Vagina (tissue), 2 donors: ENCODE measurements around the gene CELA2B. TPM values are rescaled to one million over a fixed set of nuclear protein-coding genes. Genes with fewer than 3 reads are reported as not detected.

ENCODE experiments used
- DNase-seq, 2 donors: peaks; one replicate each; pipeline ENCODE4 v3.0.0-alpha.2; 2017; ENCODE audit errors: extremely low spot score in 2 of 2
- H3K27ac ChIP-seq: fragments of 200-600 bp; sonication (generic); one replicate; pipeline ENCODE4 v1.5.1; 2019
- H3K27me3 ChIP-seq: fragments of 200-600 bp; sonication (generic); one replicate; pipeline ENCODE4 v1.5.1; 2019
- H3K36me3 ChIP-seq, 2 donors: fragments of 200-600 bp; sonication (generic); one replicate each; pipeline ENCODE4 v1.5.1; 2017 to 2019
- H3K4me1 ChIP-seq: fragments of 200-600 bp; sonication (generic); one replicate; pipeline ENCODE4 v1.5.1; 2019
- H3K4me3 ChIP-seq, 2 donors: fragments of 200-600 bp; sonication (generic); 1 replicate in 1 of 2; 2 replicates in 1 of 2; pipeline ENCODE4 v1.5.1; 2016 to 2019
- H3K9me3 ChIP-seq: fragments of 200-600 bp; sonication (generic); one replicate; pipeline ENCODE4 v1.5.1; 2019
- CTCF ChIP-seq, 3 experiments: fragments of 450-650 bp in 2 of 3; fragments of 200-600 bp in 1 of 3; sonication (generic) in 1 of 3; IDR thresholded peaks; one replicate each; pipeline ENCODE4 v1.5.1; 2017 to 2019; ENCODE audit warnings: antibody characterized with exemption in 3 of 3, mild to moderate bottlenecking in 2 of 3, moderate library complexity in 2 of 3
- POLR2A ChIP-seq, 2 donors: fragments of 450-650 bp; IDR thresholded peaks; one replicate each; pipeline ENCODE4 v1.6.1; 2017; ENCODE audit warnings: antibody characterized with exemption in 2 of 2, mild to moderate bottlenecking in 2 of 2, moderate library complexity in 2 of 2
- POLR2AphosphoS5 ChIP-seq, 2 donors: sonication (generic); formaldehyde crosslinking; IDR thresholded peaks; one replicate each; pipeline ENCODE4 v1.9.0; 2017; ENCODE audit warnings: antibody characterized with exemption in 2 of 2, mild to moderate bottlenecking in 2 of 2, low read depth in 1 of 2; ENCODE audit not compliant: insufficient read depth in 1 of 2
- intact Hi-C: fragments of 100-400 bp; cut with DNase I; formaldehyde crosslinking; loops from one replicate; pipeline ENCODE4 v1.15.1; 2023
- total RNA-seq: library from RNA; depleted of rRNA; stranded (reverse); fragments of >200 nt; gene quantifications from one replicate; pipeline ENCODE4 v1.2.3, GENCODE V29; 2016

The CELA2B gene
- total RNA-seq, 1 donor from 2014 or later, result not detected

- H3K27ac ChIP-seq, result no peak overlapping the region
- intact Hi-C loops, result no loop called here
- no peaks in the 10 kb centered on the region for H3K9me3 ChIP-seq
- H3K4me3 ChIP-seq, result no peak overlapping the region
- H3K4me1 ChIP-seq, result no peaks in the 10 kb centered on the region
- no peak for DNase-seq
- TF ChIP-seq POLR2AphosphoS5 (IDR thresholded peaks at IDR 0.05; ENCODE audit: insufficient read depth in 1 of 2, low read depth in 1 of 2), result no peak
- no peak for TF ChIP-seq CTCF (IDR thresholded peaks at IDR 0.05)
- no peak for TF ChIP-seq POLR2A (IDR thresholded peaks at IDR 0.05)
- H3K36me3 ChIP-seq, result no peaks in the 10 kb centered on the region
- H3K27me3 ChIP-seq, result no peaks in the 10 kb centered on the region
Measured at GRCh38 chr1:15442119-15442518, 33.8 kb upstream of the CELA2B start.

GRCh38 chr1:15442759-15443158 lies 33.1 kb upstream of the CELA2B start:
- Histone ChIP-seq H3K9me3 (no peaks in the 10 kb centered on the region), H3K4me1 (no peaks in the 10 kb centered on the region), H3K27me3 (no peaks in the 10 kb centered on the region), H3K27ac (no peak overlapping the region), H3K36me3 (no peaks in the 10 kb centered on the region), H3K4me3 (no peak overlapping the region)
- TF ChIP-seq CTCF (IDR thresholded peaks at IDR 0.05) (no peak), POLR2A (IDR thresholded peaks at IDR 0.05) (no peak), POLR2AphosphoS5 (IDR thresholded peaks at IDR 0.05; ENCODE audit: insufficient read depth in 1 of 2, low read depth in 1 of 2) (no peak)
- intact Hi-C loops, result no loop called here
- no peak for DNase-seq

- Histone ChIP-seq H3K4me3 (no peak overlapping the region), H3K27me3 (no peaks in the 10 kb centered on the region), H3K9me3 (no peaks in the 10 kb centered on the region), H3K4me1 (no peaks in the 10 kb centered on the region), H3K27ac (no peak overlapping the region), H3K36me3 (no peaks in the 10 kb centered on the region)
- intact Hi-C loops, result no loop called here
- DNase-seq, result no peak
- TF ChIP-seq POLR2AphosphoS5 (IDR thresholded peaks at IDR 0.05; ENCODE audit: insufficient read depth in 1 of 2, low read depth in 1 of 2) (no peak), CTCF (IDR thresholded peaks at IDR 0.05) (no peak), POLR2A (IDR thresholded peaks at IDR 0.05) (no peak)
Measured at GRCh38 chr1:15443281-15443680, 32.6 kb upstream of the CELA2B start.

GRCh38 chr1:15444468-15445389 lies 31.2 kb upstream of the CELA2B start:
- Histone ChIP-seq H3K27me3 (no peaks in the 10 kb centered on the region), H3K4me3 (no peak overlapping the region), H3K36me3 (no peaks in the 10 kb centered on the region), H3K27ac (no peak overlapping the region), H3K4me1 (no peaks in the 10 kb centered on the region), H3K9me3 (no peaks in the 10 kb centered on the region)
- intact Hi-C loops, result no loop called here
- no peak for DNase-seq
- no peak for TF ChIP-seq POLR2AphosphoS5 (IDR thresholded peaks at IDR 0.05; ENCODE audit: insufficient read depth in 1 of 2, low read depth in 1 of 2)

GRCh38 chr1:15445390-15446122 lies 30.3 kb upstream of the CELA2B start:
- Histone ChIP-seq H3K4me1 (no peaks in the 10 kb centered on the region), H3K4me3 (no peak overlapping the region), H3K27me3 (no peaks in the 10 kb centered on the region), H3K27ac (no peak overlapping the region), H3K9me3 (no peaks in the 10 kb centered on the region), H3K36me3 (no peaks in the 10 kb centered on the region)
- no peak for DNase-seq
- intact Hi-C loops, result no loop called here
- TF ChIP-seq POLR2A (IDR thresholded peaks at IDR 0.05) (no peak), CTCF (IDR thresholded peaks at IDR 0.05) (no peak), POLR2AphosphoS5 (IDR thresholded peaks at IDR 0.05; ENCODE audit: insufficient read depth in 1 of 2, low read depth in 1 of 2) (no peak)
